HepG2 (cell line): ENCODE measurements around the gene SLC35F1. TPM values are rescaled to one million over a fixed set of nuclear protein-coding genes. Genes with fewer than 3 reads are reported as not detected.

ENCODE experiments used
- ATAC-seq: fragments of 200-7000 bp; cut with Tn5 transposase; 3 replicates; pipeline ENCODE4 v1.9.1; 2020; ENCODE audit warnings: mild to moderate bottlenecking, moderate library complexity
- BruUV-seq: library from RNA; stranded (reverse); fragments of 400-500 nt; replicated peaks from 2 replicates; lab custom pipeline; 2021; lab: Mats Ljungman, UMichigan
- CTCF ChIA-PET: fragments of 300-600 bp; formaldehyde crosslinking; extraction: SDS; loops from one replicate; lab custom pipeline; 2021; ENCODE audit warnings: low total read pairs, inconsistent platforms, low intra/inter-chr PET ratio; lab: Yijun Ruan, JAX
- POLR2A ChIA-PET: fragments of 350-600 bp; sonication (Branson Sonifier 250); formaldehyde crosslinking; loops from one replicate; lab custom pipeline; 2020; ENCODE audit warnings: antibody characterized with exemption, inconsistent platforms; lab: Yijun Ruan, JAX
- DNase-seq: peaks from one replicate; pipeline ENCODE4 v3.0.0-alpha.2; 2015; ENCODE audit warnings: low spot score
- FAIRE-seq: peaks from 3 replicates; lab custom pipeline; 2011; peaks lifted over from hg19 to GRCh38; lab: Jason Lieb, UNC
- H2AFZ ChIP-seq: one replicate; pipeline ENCODE4 v1.6.1; 2011; ENCODE audit warnings: low read length, inconsistent platforms
- H3K27ac ChIP-seq: fragments of 300-600 bp; 3 replicates; pipeline ENCODE4 v1.8.0; 2011; ENCODE audit warnings: mixed run types, mild to moderate bottlenecking, mixed read lengths, low read length, inconsistent platforms; ENCODE audit not compliant: insufficient read depth; ENCODE audit errors: extremely low read length
- H3K27me3 ChIP-seq, 2 experiments: fragments of 200-600 bp in 1 of 2; 2 replicates in 1 of 2; 3 replicates in 1 of 2; pipeline versions ENCODE4 v1.6.0 to v1.8.0; 2011; ENCODE audit warnings: low read length in 2 of 2, mild to moderate bottlenecking in 2 of 2, moderate library complexity in 2 of 2, inconsistent platforms in 1 of 2; ENCODE audit not compliant: insufficient read depth in 2 of 2, control insufficient read depth in 1 of 2
- H3K36me3 ChIP-seq, 2 experiments: fragments of 200-600 bp in 1 of 2; replicated peaks in 1 of 2; 2 replicates in 1 of 2; 3 replicates in 1 of 2; pipeline versions ENCODE4 v1.5.1 to v1.8.0; 2011; ENCODE audit warnings: low read length in 2 of 2, inconsistent platforms in 1 of 2; ENCODE audit not compliant: insufficient read depth in 2 of 2, control insufficient read depth in 1 of 2
- H3K4me1 ChIP-seq: 2 replicates; pipeline ENCODE4 v1.5.1; 2012; ENCODE audit warnings: low read length, inconsistent platforms; ENCODE audit not compliant: insufficient read depth
- H3K4me2 ChIP-seq: 2 replicates; pipeline ENCODE4 v1.6.0; 2011; ENCODE audit warnings: low read depth, low read length, inconsistent platforms
- H3K4me3 ChIP-seq, 3 experiments: fragments of 200-600 bp in 1 of 3; sonication (generic), shearing (Covaris generic) in 1 of 3; replicated peaks in 1 of 3; 2 replicates each; pipeline ENCODE4 v1.5.1; 2011 to 2016; ENCODE audit warnings: low read length in 3 of 3, inconsistent platforms in 2 of 3, low read depth in 2 of 3, mild to moderate bottlenecking in 2 of 3, control low read depth in 1 of 3, mixed read lengths in 1 of 3; ENCODE audit not compliant: insufficient read depth in 1 of 3
- H3K79me2 ChIP-seq: one replicate; pipeline ENCODE4 v1.6.1; 2011; ENCODE audit warnings: low read length, inconsistent platforms; ENCODE audit not compliant: insufficient read depth
- H3K9ac ChIP-seq: 2 replicates; pipeline ENCODE4 v1.6.0; 2011; ENCODE audit warnings: mild to moderate bottlenecking, low read depth, low read length, inconsistent platforms; ENCODE audit not compliant: insufficient read depth
- H3K9me3 ChIP-seq: 2 replicates; pipeline ENCODE4 v1.5.1; 2012; ENCODE audit warnings: mild to moderate bottlenecking, low read length
- H4K20me1 ChIP-seq: 2 replicates; pipeline ENCODE4 v1.6.0; 2011; ENCODE audit warnings: inconsistent platforms, mild to moderate bottlenecking, low read length, moderate library complexity; ENCODE audit not compliant: insufficient read depth
- AKNA ChIP-seq: sonication (generic); formaldehyde crosslinking; IDR thresholded peaks from 2 replicates; pipeline ENCODE4 v1.4.0; 2020; ENCODE audit warnings: missing genetic modification reagents, borderline replicate concordance
- ATF2 ChIP-seq: sonication (generic); formaldehyde crosslinking; IDR thresholded peaks from 2 replicates; pipeline ENCODE4 v1.4.0; 2020; ENCODE audit warnings: missing genetic modification reagents
- BHLHE40 ChIP-seq: IDR thresholded peaks from 2 replicates; pipeline ENCODE4 v1.6.1; 2011; ENCODE audit warnings: low read length, improper control_type of control experiment
- CBFB ChIP-seq: sonication (generic); formaldehyde crosslinking; IDR thresholded peaks from 2 replicates; pipeline ENCODE4 v1.4.0; 2020; ENCODE audit warnings: missing genetic modification reagents
- FOXM1 ChIP-seq: sonication (generic); formaldehyde crosslinking; IDR thresholded peaks from 2 replicates; pipeline ENCODE4 v1.5.0; 2020; ENCODE audit warnings: missing genetic modification reagents
- FOXO1 ChIP-seq: sonication (generic); formaldehyde crosslinking; IDR thresholded peaks from 2 replicates; pipeline ENCODE4 v1.4.0; 2020; ENCODE audit warnings: missing genetic modification reagents
- MBD4 ChIP-seq: IDR thresholded peaks from 2 replicates; pipeline ENCODE4 v1.6.1; 2012; ENCODE audit warnings: low read length, inconsistent platforms, borderline replicate concordance
- PHF8 ChIP-seq: sonication (generic); formaldehyde crosslinking; IDR thresholded peaks from 2 replicates; pipeline ENCODE4 v1.5.0; 2020; ENCODE audit warnings: missing genetic modification reagents
- SETDB1 ChIP-seq: sonication (generic); formaldehyde crosslinking; IDR thresholded peaks from 2 replicates; pipeline ENCODE4 v1.5.1; 2020; ENCODE audit warnings: missing genetic modification reagents, mild to moderate bottlenecking, borderline replicate concordance
- ZBTB21 ChIP-seq: sonication (generic); formaldehyde crosslinking; IDR thresholded peaks from 2 replicates; pipeline ENCODE4 v1.4.0; 2020; ENCODE audit warnings: missing genetic modification reagents
- ZBTB25 ChIP-seq: IDR thresholded peaks from 2 replicates; pipeline ENCODE4 v1.6.1; 2018; ENCODE audit warnings: missing genetic modification reagents
- ZNF138 ChIP-seq: sonication (generic); formaldehyde crosslinking; IDR thresholded peaks from 2 replicates; pipeline ENCODE4 v1.5.0; 2020; ENCODE audit warnings: mild to moderate bottlenecking, low read depth, missing genetic modification reagents
- ZNF790 ChIP-seq: sonication (generic); formaldehyde crosslinking; IDR thresholded peaks from 2 replicates; pipeline ENCODE4 v1.8.0; 2022; ENCODE audit warnings: missing genetic modification reagents, mild to moderate bottlenecking, borderline replicate concordance
- WGBS: methylation state at CpG from one replicate; pipeline ENCODE4 v1.1.6; 2017; ENCODE audit warnings: low lambda C conversion rate; 5-methylcytosine and 5-hydroxymethylcytosine counted together
- in situ Hi-C: cut with HindIII; loops from 2 replicates; pipeline ENCODE4 v1.10.0; 2017; ENCODE audit warnings: low pct_unique_long_range_greater_than_20kb; ENCODE audit not compliant: extremely low pct_ligation_motif_present
- intact Hi-C: fragments of 100-400 bp; cut with micrococcal nuclease; formaldehyde crosslinking; loops from one replicate; pipeline ENCODE4 v1.10.0; 2022; ENCODE audit not compliant: unreplicated experiment
- polyA plus RNA-seq, 8 experiments: library from polyadenylated mRNA; depleted of rRNA in 3 of 8; stranded (reverse) in 7 of 8; unstranded in 1 of 8; fragments of >200 nt; fragmentation: Illumina TruSeq in 4 of 8; extraction: Trizol in 4 of 8; gene quantifications; 2 replicates each; pipeline versions ENCODE4 v1.2.1 to v1.2.3, GENCODE V29; 2011 to 2016; ENCODE audit warnings: low read depth in 4 of 8, missing spikeins in 1 of 8, mixed read lengths in 1 of 8; ENCODE audit not compliant: insufficient read depth in 1 of 8
- total RNA-seq, 5 experiments: library from RNA; depleted of rRNA; stranded (reverse); fragments of >200 nt; fragmentation: Illumina TruSeq; extraction: Trizol; gene quantifications; 2 replicates each; pipeline ENCODE4 v1.2.3, GENCODE V29; 2016; ENCODE audit warnings: low read depth in 1 of 5
- TF ChIP-seq, protein P1 (sequence below): IDR thresholded peaks from 2 replicates; pipeline ENCODE4 v1.6.1; 2012; ENCODE audit warnings: inconsistent platforms
- TF ChIP-seq, protein P2 (sequence below): sonication (generic); formaldehyde crosslinking; IDR thresholded peaks from 2 replicates; pipeline ENCODE4 v1.8.0; 2022; ENCODE audit warnings: mild to moderate bottlenecking, missing genetic modification reagents; ENCODE audit not compliant: insufficient replicate concordance

SLC35F1 gene
- total and polyA plus RNA-seq, 2 of the 13 experiments (the other 11 are each of a cell fraction or from before 2014, with no cell fraction given), result 0.01 TPM; not detected in 1

- DNase-seq (no peak), FAIRE-seq (no peak), ATAC-seq (no peak)
- Histone ChIP-seq H3K79me2 (no peaks in the 10 kb centered on the region), H3K27ac (no peak overlapping the region), H4K20me1 (no peaks in the 10 kb centered on the region), H3K36me3 (no peaks in the 10 kb centered on the region), H3K9me3 (no peaks in the 10 kb centered on the region), H3K4me2 (no peak overlapping the region), H3K4me1 (no peaks in the 10 kb centered on the region), H3K4me3 (no peak overlapping the region), H2AFZ (no peak overlapping the region), H3K27me3 (no peaks in the 10 kb centered on the region; a peak in 1 of 5 replicates), H3K9ac (no peak overlapping the region)
- ChIA-PET CTCF (no interaction called here), POLR2A (no interaction called here)
- in situ Hi-C loops, result no loop called here
- BruUV-seq, result no TSS peak
- TF ChIP-seq ZBTB25 (CRISPR knock-in tag) (no peak), ATF2 (CRISPR knock-in tag) (no peak), PHF8 (no peak), FOXM1 (CRISPR knock-in tag) (no peak), AKNA (CRISPR knock-in tag) (no peak), BHLHE40 (no peak), FOXO1 (CRISPR knock-in tag) (no peak), SETDB1 (no peak), CBFB (CRISPR knock-in tag) (no peak), ZBTB21 (no peak), ZNF138 (no peak), ZNF790 (CRISPR knock-in tag) (no peak), MBD4 (no peak)
- TF ChIP-seq, protein P1, sequence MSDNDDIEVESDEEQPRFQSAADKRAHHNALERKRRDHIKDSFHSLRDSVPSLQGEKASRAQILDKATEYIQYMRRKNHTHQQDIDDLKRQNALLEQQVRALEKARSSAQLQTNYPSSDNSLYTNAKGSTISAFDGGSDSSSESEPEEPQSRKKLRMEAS, result no peak
- TF ChIP-seq, protein P2, sequence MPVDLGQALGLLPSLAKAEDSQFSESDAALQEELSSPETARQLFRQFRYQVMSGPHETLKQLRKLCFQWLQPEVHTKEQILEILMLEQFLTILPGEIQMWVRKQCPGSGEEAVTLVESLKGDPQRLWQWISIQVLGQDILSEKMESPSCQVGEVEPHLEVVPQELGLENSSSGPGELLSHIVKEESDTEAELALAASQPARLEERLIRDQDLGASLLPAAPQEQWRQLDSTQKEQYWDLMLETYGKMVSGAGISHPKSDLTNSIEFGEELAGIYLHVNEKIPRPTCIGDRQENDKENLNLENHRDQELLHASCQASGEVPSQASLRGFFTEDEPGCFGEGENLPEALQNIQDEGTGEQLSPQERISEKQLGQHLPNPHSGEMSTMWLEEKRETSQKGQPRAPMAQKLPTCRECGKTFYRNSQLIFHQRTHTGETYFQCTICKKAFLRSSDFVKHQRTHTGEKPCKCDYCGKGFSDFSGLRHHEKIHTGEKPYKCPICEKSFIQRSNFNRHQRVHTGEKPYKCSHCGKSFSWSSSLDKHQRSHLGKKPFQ (CRISPR knock-in tag), result no peak
- 23% methylated on average over 2 of the region's 2 CpGs for WGBS
- intact Hi-C loops, result no loop called here
These were observed 402.5 kb downstream of the SLC35F1 start for GRCh38 chr6:118309337-118310093.
